GM12878 (cell line): ENCODE results near the gene CCSER1. TPM values are rescaled to one million over a fixed set of nuclear protein-coding genes. Genes with fewer than 3 reads are reported as not detected.

Source experiments
- ATAC-seq: fragments of 200-7000 bp; cut with Tn5 transposase; 3 replicates; pipeline ENCODE4 v1.9.1; 2020; ENCODE audit warnings: mild to moderate bottlenecking, moderate library complexity
- BruUV-seq: library from RNA; stranded (reverse); fragments of 400-500 nt; replicated peaks from 2 replicates; lab custom pipeline; 2021; lab: Mats Ljungman, UMichigan
- CTCF ChIA-PET: fragments of 300-600 bp; sonication (Branson Sonifier 250); formaldehyde crosslinking; extraction: SDS; loops from one replicate; lab custom pipeline; 2021; ENCODE audit warnings: inconsistent platforms; lab: Yijun Ruan, JAX
- POLR2A ChIA-PET: fragments of 350-600 bp; formaldehyde crosslinking; extraction: SDS; loops from one replicate; lab custom pipeline; 2021; ENCODE audit warnings: inconsistent platforms; lab: Charles Lee
- RAD21 ChIA-PET: fragments of 300-600 bp; sonication (Branson Sonifier 250); formaldehyde crosslinking; loops from one replicate; lab custom pipeline; 2023; ENCODE audit warnings: antibody characterized with exemption; ENCODE audit not compliant: unreplicated experiment; lab: Charles Lee
- SMC1A ChIA-PET: fragments of 300-600 bp; sonication (Branson Sonifier 250); formaldehyde crosslinking; loops from one replicate; lab custom pipeline; 2023; ENCODE audit not compliant: unreplicated experiment, uncharacterized antibody; lab: Charles Lee
- DNase-seq: peaks from one replicate; pipeline ENCODE4 v3.0.0-alpha.2; 2011; ENCODE audit warnings: low read depth, low spot score
- FAIRE-seq: peaks from 3 replicates; lab custom pipeline; 2011; peaks lifted over from hg19 to GRCh38; lab: Jason Lieb, UNC
- H2AFZ ChIP-seq: 2 replicates; pipeline ENCODE4 v1.6.0; 2011; ENCODE audit warnings: low read depth, low read length, control low read depth; ENCODE audit not compliant: control insufficient read depth
- H3K27ac ChIP-seq: 2 replicates; pipeline ENCODE4 v1.5.1; 2011; ENCODE audit warnings: control low read depth; ENCODE audit not compliant: control insufficient read depth, insufficient read depth
- H3K27me3 ChIP-seq, 2 experiments: replicated peaks in 1 of 2; 2 replicates each; pipeline versions ENCODE4 v1.6.0 to v1.6.1; 2011; ENCODE audit warnings: low read length in 1 of 2; ENCODE audit not compliant: control insufficient read depth in 2 of 2, insufficient read depth in 2 of 2
- H3K36me3 ChIP-seq, 2 experiments: 2 replicates each; pipeline ENCODE4 v1.5.1; 2011; ENCODE audit warnings: low read length in 1 of 2; ENCODE audit not compliant: control insufficient read depth in 2 of 2, insufficient read depth in 2 of 2
- H3K4me1 ChIP-seq: 2 replicates; pipeline ENCODE4 v1.6.1; 2011; ENCODE audit warnings: mild to moderate bottlenecking, low read length, moderate library complexity, mixed read lengths; ENCODE audit not compliant: control insufficient read depth, insufficient read depth
- H3K4me2 ChIP-seq: 2 replicates; pipeline ENCODE4 v1.6.0; 2011; ENCODE audit warnings: control low read depth; ENCODE audit not compliant: control insufficient read depth, insufficient read depth
- H3K4me3 ChIP-seq: fragments of 200-600 bp; sonication (generic); 2 replicates; pipeline ENCODE4 v1.5.1; 2016
- H3K79me2 ChIP-seq: 2 replicates; pipeline ENCODE4 v1.6.0; 2011; ENCODE audit warnings: low read length; ENCODE audit not compliant: control insufficient read depth, insufficient read depth
- H3K9ac ChIP-seq: 2 replicates; pipeline ENCODE4 v1.8.0; 2011; ENCODE audit warnings: low read length, control low read depth, mixed read lengths; ENCODE audit not compliant: control insufficient read depth, insufficient read depth
- H3K9me3 ChIP-seq: replicated peaks from 3 replicates; pipeline ENCODE4 v1.5.1; 2011; ENCODE audit warnings: mild to moderate bottlenecking, low read length; ENCODE audit not compliant: control insufficient read depth, insufficient read depth
- H4K20me1 ChIP-seq: 2 replicates; pipeline ENCODE4 v1.6.0; 2011; ENCODE audit not compliant: control insufficient read depth, insufficient read depth
- BCL11A ChIP-seq: IDR thresholded peaks from 2 replicates; pipeline ENCODE4 v1.6.1; 2011; ENCODE audit warnings: low read depth, low read length
- BCL3 ChIP-seq: IDR thresholded peaks from 2 replicates; pipeline ENCODE4 v1.6.1; 2011; ENCODE audit warnings: borderline replicate concordance, low read depth, mild to moderate bottlenecking, moderate library complexity, low read length; ENCODE audit not compliant: insufficient read depth, poor library complexity, severe bottlenecking
- BMI1 ChIP-seq: fragments of 450-650 bp; IDR thresholded peaks from 2 replicates; pipeline ENCODE4 v1.6.1; 2016; ENCODE audit warnings: mild to moderate bottlenecking, moderate library complexity, borderline replicate concordance
- CHD1 ChIP-seq: IDR thresholded peaks from 2 replicates; pipeline ENCODE4 v1.6.1; 2012; ENCODE audit warnings: low read depth, low read length, improper control_type of control experiment
- DPF2 ChIP-seq: fragments of 450-650 bp; IDR thresholded peaks from 2 replicates; pipeline ENCODE4 v1.6.1; 2017; ENCODE audit warnings: mild to moderate bottlenecking
- ELK1 ChIP-seq: IDR thresholded peaks from 2 replicates; pipeline ENCODE4 v1.6.1; 2012; ENCODE audit warnings: low read depth, low read length, improper control_type of control experiment
- HCFC1 ChIP-seq: fragments of 150-350 bp; IDR thresholded peaks from 2 replicates; pipeline ENCODE4 v1.6.1; 2014; ENCODE audit warnings: low read length
- HSF1 ChIP-seq: fragments of 150-350 bp; IDR thresholded peaks from 2 replicates; pipeline ENCODE4 v1.6.1; 2014; ENCODE audit warnings: mild to moderate bottlenecking, low read depth, low read length
- NFXL1 ChIP-seq: fragments of 450-650 bp; IDR thresholded peaks from 2 replicates; pipeline ENCODE4 v1.6.1; 2017; ENCODE audit warnings: antibody characterized with exemption, mild to moderate bottlenecking, borderline replicate concordance
- RELA ChIP-seq: fragments of 450-650 bp; IDR thresholded peaks from 2 replicates; pipeline ENCODE4 v1.8.0; 2014; ENCODE audit warnings: borderline replicate concordance; ENCODE audit not compliant: partially characterized antibody
- REST ChIP-seq: IDR thresholded peaks from 2 replicates; pipeline ENCODE4 v1.6.1; 2012; ENCODE audit warnings: mild to moderate bottlenecking, low read depth, low read length
- SMARCA5 ChIP-seq: fragments of 450-650 bp; IDR thresholded peaks from 2 replicates; pipeline ENCODE4 v1.6.1; 2017; ENCODE audit warnings: mild to moderate bottlenecking
- STAT1 ChIP-seq: fragments of 450-650 bp; conservative IDR thresholded peaks from 2 replicates; pipeline ENCODE4 v1.6.1; 2014; ENCODE audit warnings: antibody characterized with exemption, mild to moderate bottlenecking
- SUZ12 ChIP-seq: fragments of 200-600 bp; sonication (generic); IDR thresholded peaks from one replicate; pipeline ENCODE4 v1.6.1; 2018; ENCODE audit warnings: antibody characterized with exemption, mild to moderate bottlenecking; ENCODE audit not compliant: unreplicated experiment
- ZBTB33 ChIP-seq: fragments of 450-650 bp; IDR thresholded peaks from 2 replicates; pipeline ENCODE4 v1.6.1; 2017; ENCODE audit warnings: mild to moderate bottlenecking
- ZNF384 ChIP-seq: IDR thresholded peaks from 2 replicates; pipeline ENCODE4 v1.6.1; 2012; ENCODE audit warnings: low read depth, mild to moderate bottlenecking, low read length, improper control_type of control experiment, borderline replicate concordance
- ZNF622 ChIP-seq: fragments of 450-650 bp; IDR thresholded peaks from 2 replicates; pipeline ENCODE4 v1.6.1; 2017; ENCODE audit warnings: mild to moderate bottlenecking, inconsistent platforms
- WGBS: methylation state at CpG from one replicate; pipeline ENCODE4 v1.1.6; 2016; ENCODE audit warnings: low lambda C conversion rate; ENCODE audit not compliant: insufficient replicate concordance, insufficient coverage; ENCODE audit errors: missing lambda C conversion rate; 5-methylcytosine and 5-hydroxymethylcytosine counted together
- in situ Hi-C: fragments of 300-500 bp; cut with MboI; formaldehyde crosslinking; loops from 9 replicates; pipeline ENCODE4 v1.14.3; 2018; ENCODE audit warnings: mixed read lengths
- intact Hi-C: fragments of 100-400 bp; cut with micrococcal nuclease; formaldehyde crosslinking; loops from one replicate; pipeline ENCODE4 v1.14.2; 2022; ENCODE audit not compliant: unreplicated experiment
- polyA plus RNA-seq, 11 experiments: library from polyadenylated mRNA; depleted of rRNA in 4 of 11; unstranded in 6 of 11; stranded (reverse) in 5 of 11; fragments of >200 nt; fragmentation: Nextera tagmentation in 4 of 11; fragmentation: Illumina TruSeq in 1 of 11; extraction: Ambion mirVana in 4 of 11; extraction: Trizol in 1 of 11; gene quantifications; 1 replicate in 1 of 11; 2 replicates in 10 of 11; pipeline versions ENCODE4 v1.2.1 to v1.2.3, GENCODE V29; 2011 to 2016; ENCODE audit warnings: inconsistent platforms in 2 of 11, missing spikeins in 2 of 11, low read depth in 1 of 11
- total RNA-seq, 4 experiments: library from RNA; depleted of rRNA in 3 of 4; stranded (reverse); fragments of >200 nt in 3 of 4; fragmentation: Illumina TruSeq in 1 of 4; extraction: Trizol in 1 of 4; gene quantifications; 2 replicates each; pipeline versions ENCODE4 v1.2.1 to v1.2.3, GENCODE V29; 2013 to 2021

The CCSER1 gene
- total and polyA plus RNA-seq, 10 of the 15 experiments (the other 5 are each of a cell fraction or from before 2014, with no cell fraction given), result 0.22 to 2.7 (median 1.0) TPM

GRCh38 chr4:90220459-90220858, 93.3 kb downstream of the CCSER1 start:
- FAIRE-seq, result no peak
- H3K4me3 ChIP-seq, result no peak overlapping the region
- WGBS, result 39% methylated on average over 4 of the region's 4 CpGs
- no peak overlapping the region for H2AFZ ChIP-seq
- H3K27me3 ChIP-seq, result no peaks in the 10 kb centered on the region
- no peak overlapping the region for H3K9ac ChIP-seq
- ChIA-PET RAD21 (no interaction called here), CTCF (no interaction called here), SMC1A (no interaction called here), POLR2A (no interaction called here)
- H3K9me3 ChIP-seq, result no peaks in the 10 kb centered on the region
- H3K36me3 ChIP-seq, result no peaks in the 10 kb centered on the region
- H3K4me2 ChIP-seq, result no peak overlapping the region
- DNase-seq, result no peak
- ATAC-seq, result no peak
- BruUV-seq, result no TSS peak
- no peaks in the 10 kb centered on the region for H4K20me1 ChIP-seq
- no peaks in the 10 kb centered on the region for H3K79me2 ChIP-seq
- in situ Hi-C loops (no loop called here), intact Hi-C loops (no loop called here)
- no peaks in the 10 kb centered on the region for H3K4me1 ChIP-seq
- no peak overlapping the region for H3K27ac ChIP-seq
- TF ChIP-seq CHD1 (no peak), BMI1 (no peak), NFXL1 (no peak), SMARCA5 (no peak), ELK1 (no peak), ZNF384 (no peak), SUZ12 (no peak), DPF2 (no peak), RELA (no peak), ZNF622 (no peak), HCFC1 (no peak), REST (no peak), HSF1 (no peak), ZBTB33 (no peak), STAT1 (no peak), BCL3 (no peak), BCL11A (no peak)
